Mesodermal cell (in vitro differentiated cells): Measurements from ENCODE around the gene FOXN3.

Experiments used
- H3K27ac ChIP-seq: 2 replicates; pipeline ENCODE4 v1.7.0; 2013; ENCODE audit warnings: mild to moderate bottlenecking, low read depth, low read length, moderate library complexity; ENCODE audit not compliant: severe bottlenecking
- H3K36me3 ChIP-seq: 2 replicates; pipeline ENCODE4 v1.7.1; 2013; ENCODE audit warnings: mild to moderate bottlenecking, low read length, moderate library complexity; ENCODE audit not compliant: control insufficient read depth, insufficient read depth
- H3K4me1 ChIP-seq: one replicate; pipeline ENCODE4 v1.7.1; 2013; ENCODE audit warnings: mild to moderate bottlenecking, low read length; ENCODE audit not compliant: insufficient read depth, control insufficient read depth, poor library complexity, severe bottlenecking
- H3K4me3 ChIP-seq: 2 replicates; pipeline ENCODE4 v1.7.0; 2013; ENCODE audit warnings: low read length, control low read depth, mild to moderate bottlenecking; ENCODE audit not compliant: insufficient read depth, poor library complexity, severe bottlenecking; ENCODE audit errors: extremely low read depth
- H3K9me3 ChIP-seq: 2 replicates; pipeline ENCODE4 v1.7.1; 2013; ENCODE audit warnings: mild to moderate bottlenecking, low read length, moderate library complexity; ENCODE audit not compliant: control insufficient read depth
- WGBS, 2 experiments: methylation state at CpG; one replicate each; pipeline ENCODE4 v1.1.5; 2013; ENCODE audit warnings: missing lambda C conversion rate in 2 of 2; ENCODE audit not compliant: insufficient coverage in 2 of 2; 5-methylcytosine and 5-hydroxymethylcytosine counted together

Gene FOXN3

DNA sequence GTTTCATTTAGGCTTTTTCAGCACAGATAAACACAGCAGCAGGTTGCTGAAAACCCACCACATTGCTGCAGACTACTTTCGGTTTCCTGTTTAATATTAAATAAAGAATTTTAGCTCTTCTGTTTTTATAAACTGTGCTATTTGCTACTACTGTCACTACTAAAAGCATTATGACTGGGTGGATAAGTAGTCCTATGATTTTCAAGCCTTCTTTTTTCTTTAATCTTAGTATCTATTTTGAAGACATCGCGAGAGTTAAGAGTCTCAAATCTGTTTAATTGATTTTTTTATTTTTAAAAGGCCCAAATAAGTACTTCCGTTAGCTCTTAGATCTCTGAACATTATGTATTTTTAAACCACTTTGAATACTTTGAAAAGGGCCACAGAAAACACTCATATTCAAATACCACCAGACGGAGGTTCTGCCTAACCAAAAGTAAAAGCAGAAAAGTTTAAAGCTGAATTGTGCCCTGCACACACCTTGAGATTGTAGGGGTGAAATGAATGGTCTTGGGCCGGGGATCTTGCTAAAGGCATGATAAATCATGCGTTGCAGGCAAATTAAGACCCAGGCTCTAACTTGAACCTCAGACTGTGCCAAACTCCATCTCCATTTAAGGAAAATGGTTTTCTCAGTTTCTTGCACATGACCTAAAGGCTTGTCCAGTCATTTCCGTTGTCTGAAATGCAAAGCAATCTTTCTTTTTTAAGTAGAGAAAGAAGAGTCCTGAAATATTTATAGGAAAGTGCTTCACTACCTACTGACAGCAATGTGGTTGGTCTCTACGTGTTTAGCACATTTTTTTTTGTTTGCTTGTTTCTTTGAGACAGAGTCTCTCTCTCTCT is 13.6 kb upstream of the FOXN3 start:
- no peak overlapping the region for H3K27ac ChIP-seq
- no peaks in the 10 kb centered on the region for H3K36me3 ChIP-seq
- H3K9me3 ChIP-seq: no peaks in the 10 kb centered on the region
- peaks cover 24% of the 10 kb centered on the region for H3K4me1 ChIP-seq
- no peak overlapping the region for H3K4me3 ChIP-seq
- WGBS, 2 experiments: 72 to 96% methylated on average over 3 to 4 of the region's 9 CpGs

DNA sequence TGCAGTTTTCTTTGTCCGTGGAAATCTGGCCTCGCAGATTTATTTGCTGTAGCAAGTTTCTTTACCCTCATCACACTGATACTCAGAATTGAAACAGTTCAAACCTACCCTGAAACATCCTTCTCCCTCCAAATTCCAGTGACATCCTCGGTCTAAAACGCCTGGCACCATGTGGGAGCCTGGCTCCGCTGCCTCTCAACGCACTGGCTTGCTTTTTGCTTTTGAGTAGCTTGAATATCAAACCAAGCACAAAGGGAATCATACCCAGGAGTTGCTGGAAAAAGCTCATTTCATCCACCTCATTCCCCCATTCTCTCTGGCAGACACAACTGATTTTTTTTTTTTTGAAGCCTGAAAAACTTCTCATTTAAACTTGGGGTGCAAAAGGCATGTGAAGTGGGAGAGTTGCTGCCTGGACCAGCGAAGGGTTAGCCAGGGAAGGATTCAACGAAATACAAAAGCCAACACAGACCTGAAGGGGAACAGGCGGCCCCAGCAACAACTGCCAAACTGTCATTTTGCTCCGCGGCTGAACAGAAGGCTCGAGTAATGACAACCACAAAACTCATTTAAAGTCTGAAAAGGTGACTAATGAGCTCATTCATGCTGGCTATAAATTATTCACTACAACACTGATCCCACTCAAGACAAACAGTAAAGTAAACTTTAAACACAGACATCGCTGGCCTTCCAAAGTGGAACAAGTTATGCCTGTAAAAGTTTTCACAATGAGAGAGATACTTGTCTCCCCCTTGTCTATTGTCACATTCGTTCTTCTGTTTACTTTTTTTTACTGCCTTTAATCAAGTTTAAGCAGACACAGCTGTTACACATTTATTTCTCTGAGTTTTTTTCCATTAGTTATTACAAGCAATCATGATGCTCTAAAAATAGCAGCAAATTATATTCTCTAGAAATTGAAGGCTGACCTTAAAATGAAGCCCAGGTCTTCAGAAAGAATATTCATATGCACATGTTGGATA is 12.5 kb upstream of the FOXN3 start:
- Histone ChIP-seq H3K4me1 (peaks cover 24% of the 10 kb centered on the region), H3K9me3 (no peaks in the 10 kb centered on the region), H3K27ac (peak overlapping the region; percentile 4), H3K36me3 (no peaks in the 10 kb centered on the region), H3K4me3 (no peak overlapping the region)
- WGBS, 2 experiments: 65 to 72% methylated on average over 13 to 14 of the region's 14 CpGs

DNA sequence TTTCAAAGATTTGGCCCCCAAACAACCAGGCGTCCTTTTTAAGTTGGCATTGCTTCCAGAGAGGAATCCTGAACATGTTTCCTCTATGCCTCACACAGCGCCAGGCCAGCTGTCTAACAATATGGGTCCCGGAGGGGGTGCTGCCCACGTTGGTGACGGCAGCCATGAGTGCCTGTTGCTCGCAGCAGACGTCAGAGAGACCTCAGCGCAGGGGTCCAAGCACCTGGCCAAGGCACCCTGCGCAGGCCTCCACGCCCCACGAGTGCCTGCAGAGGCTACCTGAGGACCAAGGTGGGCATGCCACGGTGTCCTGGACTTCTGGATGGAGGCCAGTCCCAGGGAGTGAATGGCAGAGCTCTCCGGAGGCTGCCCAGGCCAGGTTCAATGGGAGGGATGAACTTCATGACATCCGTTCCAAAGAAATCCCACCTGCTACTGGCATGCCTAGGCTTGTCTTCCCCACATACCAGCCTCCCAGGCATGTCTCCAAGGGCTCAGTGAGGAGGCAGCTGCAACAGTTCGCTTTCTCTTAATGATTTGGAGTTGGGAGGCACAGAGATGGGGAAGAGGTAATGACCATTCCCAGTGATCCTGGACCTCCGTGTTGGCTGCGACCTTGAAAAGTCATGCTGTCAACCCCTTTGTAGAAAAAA is 11.6 kb upstream of the FOXN3 start:
- Histone ChIP-seq H3K4me3 (no peak overlapping the region), H3K9me3 (no peaks in the 10 kb centered on the region), H3K4me1 (peaks cover 24% of the 10 kb centered on the region), H3K27ac (no peak overlapping the region), H3K36me3 (no peaks in the 10 kb centered on the region)
- 86 to 89% methylated on average over 15 to 16 of the region's 17 CpGs for WGBS, 2 experiments

DNA sequence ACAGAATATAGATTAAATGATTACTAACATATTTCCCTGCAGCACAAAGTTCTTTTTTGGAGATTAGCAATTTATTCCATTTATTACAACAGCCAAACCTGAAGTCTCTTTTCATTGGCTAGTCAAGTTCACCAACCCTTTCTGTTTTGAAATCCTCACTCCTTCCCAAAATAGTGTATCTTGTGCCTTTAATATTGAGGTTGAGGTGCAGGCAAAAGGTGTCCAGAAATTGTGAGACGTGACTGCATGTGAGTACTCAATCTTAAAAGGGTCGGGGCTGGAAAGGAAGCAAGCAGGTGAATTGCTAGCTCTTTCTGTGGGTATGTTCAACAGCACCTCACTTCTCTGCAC is 11.1 kb upstream of the FOXN3 start:
- 93 to 100% methylated on average over 2 of the region's 2 CpGs for WGBS, 2 experiments

DNA sequence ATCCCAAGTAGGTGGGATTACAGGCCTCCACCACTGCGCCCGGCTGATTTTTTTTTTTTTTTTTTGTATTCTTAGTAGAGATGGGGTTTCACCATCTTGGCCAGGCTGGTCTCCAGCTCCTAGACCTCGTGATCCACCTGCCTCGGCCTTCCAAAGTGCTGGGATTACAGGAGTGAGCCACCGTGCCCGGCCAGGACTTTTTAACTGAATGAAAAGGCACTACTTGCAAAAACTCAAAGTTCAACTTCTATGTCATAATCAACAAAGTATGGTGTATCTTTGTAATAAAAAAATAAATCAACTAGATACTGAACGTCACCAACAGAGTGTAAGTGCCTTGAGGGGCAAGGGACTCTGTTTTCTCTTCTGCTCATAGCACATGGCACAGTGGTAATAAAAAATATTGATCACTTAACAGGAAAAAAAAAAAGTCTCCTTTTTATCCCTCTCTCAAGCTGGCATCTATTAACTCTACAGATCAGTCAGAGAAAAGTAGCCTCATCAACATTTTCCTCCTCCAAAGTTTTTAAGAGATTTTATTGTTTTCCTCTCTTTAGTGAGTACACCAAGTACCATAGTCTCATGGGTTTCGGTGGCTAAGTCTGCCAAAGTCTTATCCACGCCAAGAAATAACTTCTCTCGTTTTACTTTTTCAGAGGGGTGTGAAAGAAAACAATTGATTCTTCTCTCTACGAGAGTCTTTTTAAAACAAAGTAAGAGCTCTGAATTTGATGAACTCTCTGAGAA is 10.6 kb upstream of the FOXN3 start:
- H3K4me1 ChIP-seq: peaks cover 30% of the 10 kb centered on the region
- no peaks in the 10 kb centered on the region for H3K36me3 ChIP-seq
- no peak overlapping the region for H3K27ac ChIP-seq
- WGBS, 2 experiments: 89 to 91% methylated on average over 2 to 6 of the region's 11 CpGs
- no peaks in the 10 kb centered on the region for H3K9me3 ChIP-seq
- no peak overlapping the region for H3K4me3 ChIP-seq

More for the DNA sequence above, 11.1 kb upstream of the FOXN3 start:
- Histone ChIP-seq H3K36me3 (no peaks in the 10 kb centered on the region), H3K4me3 (no peak overlapping the region), H3K4me1 (peaks cover 25% of the 10 kb centered on the region), H3K9me3 (no peaks in the 10 kb centered on the region), H3K27ac (no peak overlapping the region)

DNA sequence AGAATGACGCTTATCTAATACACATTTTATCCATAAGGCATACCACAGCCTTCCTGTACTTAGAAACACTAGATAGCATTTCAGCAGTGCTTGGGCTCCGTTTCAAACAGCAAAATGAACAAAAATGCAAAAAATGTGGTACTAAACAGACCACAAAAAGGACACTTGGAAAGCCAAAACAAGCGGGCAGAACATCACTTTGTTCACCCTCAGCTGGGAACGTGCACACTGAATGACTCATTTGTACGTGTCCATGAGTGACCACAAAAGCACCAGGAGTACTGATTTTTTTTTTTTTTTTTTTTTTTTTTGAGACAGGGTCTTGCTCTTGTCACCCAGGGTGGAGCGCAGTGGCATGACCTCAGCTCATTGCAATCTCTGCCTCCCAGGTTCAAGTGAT is 8.9 kb upstream of the FOXN3 start:
- H3K36me3 ChIP-seq: no peaks in the 10 kb centered on the region
- peaks cover 37% of the 10 kb centered on the region for H3K4me1 ChIP-seq
- H3K9me3 ChIP-seq: no peaks in the 10 kb centered on the region
- WGBS, 2 experiments: 71 to 72% methylated on average over 3 to 5 of the region's 6 CpGs
- peak overlapping the region; percentile 48 for H3K27ac ChIP-seq
- H3K4me3 ChIP-seq: no peak overlapping the region

DNA sequence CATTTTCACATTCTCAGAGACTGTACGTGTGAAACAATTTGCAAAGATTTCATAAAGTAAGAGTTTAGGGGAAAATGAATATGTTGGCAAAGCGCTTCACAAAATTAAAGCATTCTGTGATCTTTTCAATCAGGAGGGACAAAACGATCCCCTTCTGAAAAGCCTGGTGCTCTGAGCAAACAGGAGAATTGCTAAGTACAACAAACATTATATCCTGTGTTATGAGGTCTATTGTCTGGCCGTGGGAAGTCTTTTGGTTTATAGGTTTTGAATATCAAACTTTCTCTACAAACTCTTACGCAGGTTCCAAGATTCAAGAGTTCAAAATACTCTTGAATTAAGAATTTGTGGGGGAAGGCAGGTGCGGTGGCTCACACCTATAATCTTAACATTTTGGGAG is 7.2 kb upstream of the FOXN3 start:
- WGBS, 2 experiments: 83% methylated on average over 1 of the region's 6 CpGs; no CpG with 5 or more reads in 1 of the 2 experiments

DNA sequence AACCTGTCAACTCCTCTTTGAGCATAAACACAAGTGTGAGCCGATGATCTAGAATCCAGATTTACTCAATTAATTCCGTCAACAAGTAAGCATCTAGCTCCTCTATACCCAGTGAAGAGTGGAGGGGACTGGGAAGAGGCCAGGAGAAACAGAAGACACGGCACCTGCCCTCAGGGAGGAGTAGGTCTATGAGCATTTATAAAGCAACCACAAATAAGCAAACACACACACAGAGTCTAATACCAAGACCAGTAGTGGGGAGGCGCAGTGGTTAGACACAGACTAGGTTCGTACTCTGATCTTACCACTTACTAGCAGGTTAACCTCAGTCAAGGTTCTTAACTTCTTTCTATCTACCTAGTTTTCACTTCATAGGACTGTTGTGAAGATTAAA is 5.9 kb upstream of the FOXN3 start:
- WGBS, 2 experiments: 100% methylated on average over 1 to 2 of the region's 5 CpGs
- no peak overlapping the region for H3K27ac ChIP-seq

More for the DNA sequence above, 7.2 kb upstream of the FOXN3 start:
- Histone ChIP-seq H3K27ac (no peak overlapping the region), H3K36me3 (no peaks in the 10 kb centered on the region), H3K4me1 (peaks cover 25% of the 10 kb centered on the region), H3K4me3 (no peak overlapping the region), H3K9me3 (no peaks in the 10 kb centered on the region)

DNA sequence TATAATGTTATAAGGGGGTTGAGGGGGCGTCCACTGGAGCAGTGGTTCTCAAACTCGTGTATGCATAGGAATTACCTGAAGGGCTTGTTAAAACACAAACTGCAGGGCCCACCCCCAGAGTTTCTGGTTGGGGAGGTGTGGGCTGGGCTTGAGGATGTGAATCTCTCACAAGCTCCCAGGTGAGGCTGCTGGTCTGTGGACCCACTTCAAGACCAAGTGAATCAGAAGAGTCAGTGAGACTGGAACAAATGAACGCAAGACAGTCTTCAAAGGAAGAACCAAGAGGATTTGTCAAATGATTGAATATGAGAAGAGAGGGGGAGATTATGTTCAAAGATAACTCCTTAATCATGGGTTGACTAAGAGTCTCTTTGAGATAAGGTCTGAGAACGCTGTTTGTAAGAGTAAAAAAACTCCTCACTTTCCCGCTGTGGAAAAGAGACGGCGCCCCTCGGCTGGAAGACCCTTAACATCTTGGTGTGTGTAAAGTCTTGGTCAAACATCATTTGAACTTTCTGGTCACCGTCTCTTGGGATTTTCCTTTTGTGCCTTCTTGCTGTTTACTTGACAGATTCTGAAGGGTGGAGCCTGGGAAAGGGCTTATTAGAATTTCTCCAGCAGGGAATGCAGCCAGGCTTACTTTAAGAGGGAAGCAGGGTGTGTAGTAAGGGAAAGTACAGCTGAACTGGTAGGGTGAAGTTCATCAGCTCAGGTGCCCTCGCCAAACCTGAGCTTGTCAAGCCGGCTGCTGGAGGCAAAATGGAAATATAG is 5.3 kb upstream of the FOXN3 start:
- no peaks in the 10 kb centered on the region for H3K9me3 ChIP-seq
- H3K4me1 ChIP-seq: peaks cover 22% of the 10 kb centered on the region
- no peaks in the 10 kb centered on the region for H3K36me3 ChIP-seq
- peak overlapping the region; percentile 50 for H3K27ac ChIP-seq
- WGBS, 2 experiments: 85 to 93% methylated on average over 6 to 10 of the region's 11 CpGs
- no peak overlapping the region for H3K4me3 ChIP-seq

More for the DNA sequence above, 5.9 kb upstream of the FOXN3 start:
- H3K4me3 ChIP-seq: no peak overlapping the region
- no peaks in the 10 kb centered on the region for H3K9me3 ChIP-seq
- no peaks in the 10 kb centered on the region for H3K36me3 ChIP-seq
- H3K4me1 ChIP-seq: peaks cover 20% of the 10 kb centered on the region
